A549 (cell line): ENCODE results near the gene AGAP3.

Experiments used
- EP300 ChIP-seq, 2 experiments: fragments of >200 bp; sonication (Bioruptor Twin); formaldehyde crosslinking; IDR thresholded peaks; 2 replicates in 1 of 2; 3 replicates in 1 of 2; pipeline ENCODE4 v1.6.1; 2016 to 2017
- JUN ChIP-seq, 2 experiments: fragments of >200 bp; sonication (Bioruptor Twin); formaldehyde crosslinking; IDR thresholded peaks; 2 replicates in 1 of 2; 3 replicates in 1 of 2; pipeline ENCODE4 v1.6.1; 2016 to 2017
- MAZ ChIP-seq: fragments of 150-350 bp; IDR thresholded peaks from 2 replicates; pipeline ENCODE4 v1.6.1; 2014; ENCODE audit warnings: antibody characterized with exemption, low read depth, low read length, borderline replicate concordance
- POLR2A ChIP-seq: IDR thresholded peaks from 2 replicates; pipeline ENCODE4 v1.6.1; 2012; ENCODE audit warnings: mild to moderate bottlenecking, low read length
- RAD21 ChIP-seq, 2 experiments: fragments of >200 bp in 1 of 2; sonication (Bioruptor Twin) in 1 of 2; formaldehyde crosslinking in 1 of 2; IDR thresholded peaks in 1 of 2; conservative IDR thresholded peaks in 1 of 2; 2 replicates in 1 of 2; 3 replicates in 1 of 2; pipeline ENCODE4 v1.6.1; 2012 to 2018; ENCODE audit warnings: inconsistent platforms in 1 of 2
- SREBF2 ChIP-seq: fragments of 450-650 bp; IDR thresholded peaks from 2 replicates; pipeline ENCODE4 v1.6.1; 2014; ENCODE audit warnings: mild to moderate bottlenecking, moderate library complexity
- TF ChIP-seq, protein P1 (sequence below): fragments of >200 bp; sonication (Bioruptor Twin); formaldehyde crosslinking; IDR thresholded peaks from 3 replicates; pipeline ENCODE4 v1.5.1; 2016
- TF ChIP-seq, protein P2 (sequence below): IDR thresholded peaks from 2 replicates; pipeline ENCODE4 v1.6.1; 2012

DNA sequence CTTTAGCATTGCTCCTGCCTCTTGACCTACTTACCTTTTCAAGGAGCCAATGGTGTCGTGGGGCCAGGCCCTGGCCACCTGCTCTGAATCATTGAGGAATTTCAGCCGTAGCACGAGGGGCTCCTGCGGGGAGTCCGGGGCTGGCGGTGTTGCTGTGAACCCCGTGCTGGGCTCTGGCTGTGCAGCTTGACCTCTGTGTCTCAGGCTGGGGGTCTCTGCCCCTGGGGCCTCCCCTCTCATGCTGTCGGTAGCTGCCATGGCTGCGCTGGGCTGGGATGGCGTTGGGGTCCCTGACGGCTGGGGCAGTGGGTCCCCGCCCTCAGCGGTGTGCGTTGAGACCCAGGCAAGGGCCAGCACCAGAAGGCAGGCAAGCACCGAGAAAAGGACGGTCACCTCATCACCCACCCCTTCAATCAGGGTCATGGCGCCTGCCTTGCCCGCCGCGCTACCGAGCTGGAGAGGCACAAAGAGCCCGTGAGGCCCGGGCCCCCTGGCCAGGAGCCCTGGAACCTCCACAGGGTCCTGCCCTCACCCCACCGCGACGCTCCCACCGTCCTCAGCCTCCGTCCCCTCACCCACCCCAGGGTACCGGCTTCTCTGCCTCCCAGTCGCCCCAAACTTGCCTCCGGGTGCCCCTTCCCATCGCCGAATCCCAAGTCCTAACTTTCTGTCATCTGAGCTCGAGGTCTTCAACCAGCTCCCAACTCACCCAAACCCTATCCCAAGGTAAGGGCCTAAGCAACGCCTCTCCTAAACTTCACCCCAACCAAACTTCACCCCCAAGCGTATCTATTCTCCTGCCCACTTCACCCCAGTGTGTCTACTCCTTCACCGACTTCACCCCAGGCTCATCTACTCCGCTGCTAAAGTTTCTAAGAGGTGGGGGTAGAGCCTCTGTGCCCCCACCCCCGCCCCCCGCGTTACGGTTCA is 3.9 kb upstream of the AGAP3 start:
- no peak for TF ChIP-seq POLR2A
- TF ChIP-seq, protein P1, sequence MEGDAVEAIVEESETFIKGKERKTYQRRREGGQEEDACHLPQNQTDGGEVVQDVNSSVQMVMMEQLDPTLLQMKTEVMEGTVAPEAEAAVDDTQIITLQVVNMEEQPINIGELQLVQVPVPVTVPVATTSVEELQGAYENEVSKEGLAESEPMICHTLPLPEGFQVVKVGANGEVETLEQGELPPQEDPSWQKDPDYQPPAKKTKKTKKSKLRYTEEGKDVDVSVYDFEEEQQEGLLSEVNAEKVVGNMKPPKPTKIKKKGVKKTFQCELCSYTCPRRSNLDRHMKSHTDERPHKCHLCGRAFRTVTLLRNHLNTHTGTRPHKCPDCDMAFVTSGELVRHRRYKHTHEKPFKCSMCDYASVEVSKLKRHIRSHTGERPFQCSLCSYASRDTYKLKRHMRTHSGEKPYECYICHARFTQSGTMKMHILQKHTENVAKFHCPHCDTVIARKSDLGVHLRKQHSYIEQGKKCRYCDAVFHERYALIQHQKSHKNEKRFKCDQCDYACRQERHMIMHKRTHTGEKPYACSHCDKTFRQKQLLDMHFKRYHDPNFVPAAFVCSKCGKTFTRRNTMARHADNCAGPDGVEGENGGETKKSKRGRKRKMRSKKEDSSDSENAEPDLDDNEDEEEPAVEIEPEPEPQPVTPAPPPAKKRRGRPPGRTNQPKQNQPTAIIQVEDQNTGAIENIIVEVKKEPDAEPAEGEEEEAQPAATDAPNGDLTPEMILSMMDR, result no peak
- no peak for TF ChIP-seq JUN (IDR thresholded peaks at IDR 0.05)
- no peak for TF ChIP-seq MAZ
- no peak for TF ChIP-seq SREBF2
- TF ChIP-seq, protein P2, sequence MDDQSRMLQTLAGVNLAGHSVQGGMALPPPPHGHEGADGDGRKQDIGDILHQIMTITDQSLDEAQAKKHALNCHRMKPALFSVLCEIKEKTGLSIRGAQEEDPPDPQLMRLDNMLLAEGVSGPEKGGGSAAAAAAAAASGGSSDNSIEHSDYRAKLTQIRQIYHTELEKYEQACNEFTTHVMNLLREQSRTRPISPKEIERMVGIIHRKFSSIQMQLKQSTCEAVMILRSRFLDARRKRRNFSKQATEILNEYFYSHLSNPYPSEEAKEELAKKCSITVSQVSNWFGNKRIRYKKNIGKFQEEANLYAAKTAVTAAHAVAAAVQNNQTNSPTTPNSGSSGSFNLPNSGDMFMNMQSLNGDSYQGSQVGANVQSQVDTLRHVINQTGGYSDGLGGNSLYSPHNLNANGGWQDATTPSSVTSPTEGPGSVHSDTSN, result no peak
- no peak for TF ChIP-seq EP300 (IDR thresholded peaks at IDR 0.05)
- TF ChIP-seq RAD21 (conservative IDR thresholded peaks at IDR 0.05 in 1 of 2, IDR thresholded peaks at IDR 0.05 in 1 of 2), result no peak
